HL-60 (cell line): ENCODE results near the gene THRB.

Experiments used
- DNase-seq, 2 experiments: peaks; one replicate each; pipeline ENCODE4 v3.0.0-alpha.2; 2010 to 2020; ENCODE audit warnings: low read depth in 1 of 2, low spot score in 1 of 2
- H3K27ac ChIP-seq: fragments of 250-450 bp; sonication (Bioruptor Pico); replicated peaks from 2 replicates; pipeline ENCODE4 v1.5.1; 2020; ENCODE audit warnings: mild to moderate bottlenecking, moderate library complexity
- H3K27me3 ChIP-seq: fragments of 250-450 bp; sonication (Bioruptor Pico); 2 replicates; pipeline ENCODE4 v1.5.1; 2021; ENCODE audit warnings: mild to moderate bottlenecking, moderate library complexity; ENCODE audit not compliant: insufficient read depth, poor library complexity, severe bottlenecking
- H3K4me3 ChIP-seq: replicated peaks from 2 replicates; pipeline ENCODE4 v1.5.1; 2011; ENCODE audit warnings: mild to moderate bottlenecking, control low read depth, low read length; ENCODE audit not compliant: insufficient read depth
- CTCF ChIP-seq: IDR thresholded peaks from one replicate; pipeline ENCODE4 v1.5.1; 2011; ENCODE audit warnings: low read length, control low read depth, inconsistent platforms; ENCODE audit not compliant: insufficient read depth
- GABPA ChIP-seq: IDR thresholded peaks from 2 replicates; pipeline ENCODE4 v1.6.1; 2012; ENCODE audit warnings: low read depth
- POLR2AphosphoS5 ChIP-seq: IDR thresholded peaks from 2 replicates; pipeline ENCODE4 v1.6.1; 2012; ENCODE audit warnings: low read depth
- REST ChIP-seq: IDR thresholded peaks from 2 replicates; pipeline ENCODE4 v1.6.1; 2012; ENCODE audit warnings: low read depth; ENCODE audit not compliant: insufficient replicate concordance
- SPI1 ChIP-seq: IDR thresholded peaks from 2 replicates; pipeline ENCODE4 v1.6.1; 2012; ENCODE audit warnings: low read depth, mild to moderate bottlenecking, borderline replicate concordance

THRB gene

DNA sequence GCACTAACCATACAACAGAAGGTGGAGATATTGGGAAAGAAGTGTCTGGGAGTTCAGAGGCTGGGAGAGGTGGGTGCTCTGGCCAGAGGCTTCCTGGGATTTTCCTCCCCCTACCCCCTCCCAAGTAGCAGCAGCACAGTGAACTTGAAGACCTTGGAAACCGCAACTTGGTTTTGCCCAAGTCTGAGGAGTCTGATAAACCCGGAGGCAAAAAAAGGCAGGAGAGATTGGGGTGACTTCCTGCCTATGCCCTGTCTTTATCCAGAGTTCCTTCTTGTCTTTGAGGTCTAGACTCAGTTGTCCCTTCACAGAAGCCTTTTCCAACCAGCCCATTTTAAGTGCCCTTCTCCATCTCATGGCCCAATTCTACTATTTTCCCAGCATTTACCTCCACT is 25.4 kb upstream of the THRB start:
- Histone ChIP-seq H3K4me3 (no peak overlapping the region), H3K27me3 (peaks cover 32% of the 10 kb centered on the region), H3K27ac (no peak overlapping the region)
- DNase-seq: no peak
- TF ChIP-seq SPI1 (no peak), CTCF (no peak), REST (no peak), POLR2AphosphoS5 (no peak), GABPA (no peak)

DNA sequence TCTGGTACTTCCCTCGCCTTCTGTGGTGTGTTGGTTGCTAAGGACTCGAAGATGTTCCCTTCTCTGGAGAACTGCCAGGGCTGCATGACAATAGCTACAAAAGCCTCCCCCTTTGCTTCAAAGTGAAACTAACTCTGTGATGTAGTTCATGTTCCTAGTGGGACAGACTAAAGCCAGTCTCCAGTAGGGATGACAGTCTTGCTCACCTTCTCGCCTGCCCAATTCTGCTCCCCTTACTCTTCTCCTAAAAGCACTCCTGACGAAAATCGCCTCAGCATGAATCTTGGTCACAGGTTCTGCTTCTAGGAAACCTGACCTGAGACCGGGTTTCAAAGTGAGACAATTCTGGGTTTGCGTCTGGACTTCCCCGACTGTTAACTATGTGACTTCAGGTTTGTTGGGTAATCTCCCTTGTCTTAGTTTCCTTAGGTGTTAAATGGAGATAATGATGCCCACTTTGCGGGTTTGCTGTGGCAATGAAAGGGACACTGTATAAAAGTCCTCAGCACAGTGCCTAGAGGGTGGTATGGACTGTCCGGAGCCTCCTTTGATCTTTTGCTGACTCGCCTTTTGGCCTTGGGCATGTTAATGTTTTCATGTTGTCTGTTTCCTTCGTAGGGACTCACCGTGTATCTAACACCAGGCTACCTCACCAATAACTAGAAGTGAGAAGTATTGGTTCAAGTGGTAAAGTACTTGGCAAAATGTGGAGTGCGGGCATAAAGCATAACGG is 24.9 kb upstream of the THRB start:
- no peak overlapping the region for H3K4me3 ChIP-seq
- TF ChIP-seq SPI1 (no peak), GABPA (no peak), POLR2AphosphoS5 (no peak), REST (no peak), CTCF (no peak)
- H3K27ac ChIP-seq: no peak overlapping the region
- peaks cover 31% of the 10 kb centered on the region for H3K27me3 ChIP-seq
- no peak for DNase-seq

GRCh38 chr3:24518990-24519367 is 24.3 kb upstream of the THRB start:
- DNase-seq: no peak
- H3K27me3 ChIP-seq: peaks cover 28% of the 10 kb centered on the region

More at GRCh38 chr3:24518990-24519367, 24.3 kb upstream of the THRB start:
- TF ChIP-seq REST (no peak), SPI1 (no peak), POLR2AphosphoS5 (no peak), CTCF (no peak), GABPA (no peak)
- Histone ChIP-seq H3K27ac (no peak overlapping the region), H3K4me3 (no peak overlapping the region)
